Mesenchymal stem cell (in vitro differentiated cells and primary cell): Measurements from ENCODE around the gene CD300E.

ENCODE experiments used
- DNase-seq: peaks from one replicate; pipeline ENCODE4 v3.0.0-alpha.2; 2013
- H2AFZ ChIP-seq: one replicate; pipeline ENCODE4 v1.6.1; 2013; ENCODE audit warnings: low read depth, mild to moderate bottlenecking, control low read depth, inconsistent platforms, low read length, moderate library complexity
- H2AK5ac ChIP-seq: 2 replicates; pipeline ENCODE4 v1.6.1; 2013; ENCODE audit warnings: low read length, moderate library complexity, mild to moderate bottlenecking, inconsistent platforms; ENCODE audit not compliant: severe bottlenecking
- H2BK120ac ChIP-seq: one replicate; pipeline ENCODE4 v1.6.1; 2013; ENCODE audit warnings: low read depth, mild to moderate bottlenecking, inconsistent platforms, low read length, moderate library complexity
- H2BK12ac ChIP-seq, 2 experiments: one replicate each; pipeline ENCODE4 v1.6.1; 2013; ENCODE audit warnings: inconsistent platforms in 2 of 2, low read length in 2 of 2, mild to moderate bottlenecking in 2 of 2, moderate library complexity in 2 of 2, control low read depth in 1 of 2
- H2BK15ac ChIP-seq: one replicate; pipeline ENCODE4 v1.6.1; 2013; ENCODE audit warnings: mild to moderate bottlenecking, low read depth, inconsistent platforms; ENCODE audit not compliant: poor library complexity, severe bottlenecking
- H2BK5ac ChIP-seq: 2 replicates; pipeline ENCODE4 v1.6.1; 2013; ENCODE audit warnings: low read depth, mild to moderate bottlenecking, low read length, control low read depth, inconsistent platforms; ENCODE audit not compliant: poor library complexity, severe bottlenecking
- H3K14ac ChIP-seq, 2 experiments: one replicate each; pipeline ENCODE4 v1.6.1; 2013; ENCODE audit warnings: inconsistent platforms in 2 of 2, low read length in 2 of 2, control low read depth in 1 of 2, mild to moderate bottlenecking in 1 of 2, moderate library complexity in 1 of 2
- H3K18ac ChIP-seq, 2 experiments: one replicate each; pipeline ENCODE4 v1.6.1; 2013; ENCODE audit warnings: inconsistent platforms in 2 of 2, low read length in 2 of 2, control low read depth in 1 of 2, low read depth in 1 of 2, mild to moderate bottlenecking in 1 of 2
- H3K23ac ChIP-seq, 2 experiments: one replicate each; pipeline ENCODE4 v1.6.1; 2013; ENCODE audit warnings: inconsistent platforms in 2 of 2, low read length in 2 of 2, mild to moderate bottlenecking in 2 of 2, moderate library complexity in 2 of 2, control low read depth in 1 of 2
- H3K27ac ChIP-seq: 2 replicates; pipeline ENCODE4 v1.5.1; 2013; ENCODE audit warnings: mild to moderate bottlenecking, moderate library complexity, low read length, control low read depth, inconsistent platforms; ENCODE audit not compliant: poor library complexity, severe bottlenecking
- H3K27me3 ChIP-seq, 2 experiments: 2 replicates each; pipeline versions ENCODE4 v1.6.1 to v1.7.0; 2013; ENCODE audit warnings: low read length in 2 of 2, mild to moderate bottlenecking in 2 of 2, moderate library complexity in 2 of 2, control low read depth in 1 of 2, inconsistent platforms in 1 of 2; ENCODE audit not compliant: control insufficient read depth in 1 of 2, insufficient read depth in 1 of 2
- H3K36me3 ChIP-seq, 2 experiments: 2 replicates each; pipeline versions ENCODE4 v1.6.1 to v1.7.0; 2013; ENCODE audit warnings: low read length in 2 of 2, control low read depth in 1 of 2, inconsistent platforms in 1 of 2, low read depth in 1 of 2, mild to moderate bottlenecking in 1 of 2; ENCODE audit not compliant: insufficient read depth in 2 of 2, control insufficient read depth in 1 of 2
- H3K4ac ChIP-seq, 2 experiments: one replicate each; pipeline ENCODE4 v1.6.1; 2013; ENCODE audit warnings: inconsistent platforms in 2 of 2, low read length in 2 of 2, mild to moderate bottlenecking in 2 of 2, moderate library complexity in 2 of 2, control low read depth in 1 of 2, low read depth in 1 of 2
- H3K4me1 ChIP-seq: 2 replicates; pipeline ENCODE4 v1.6.1; 2013; ENCODE audit warnings: low read depth, low read length, control low read depth; ENCODE audit not compliant: control insufficient read depth, insufficient read depth
- H3K4me2 ChIP-seq: 2 replicates; pipeline ENCODE4 v1.6.1; 2013; ENCODE audit warnings: low read length, mild to moderate bottlenecking, inconsistent platforms; ENCODE audit not compliant: poor library complexity, severe bottlenecking
- H3K4me3 ChIP-seq, 2 experiments: 2 replicates each; pipeline versions ENCODE4 v1.5.1 to v1.7.0; 2013; ENCODE audit warnings: low read length in 2 of 2, mild to moderate bottlenecking in 2 of 2, control low read depth in 1 of 2, low read depth in 1 of 2; ENCODE audit not compliant: insufficient read depth in 1 of 2
- H3K79me1 ChIP-seq: replicated peaks from 2 replicates; pipeline ENCODE4 v1.6.1; 2013; ENCODE audit warnings: mild to moderate bottlenecking, control low read depth, low read length, inconsistent platforms; ENCODE audit not compliant: poor library complexity, severe bottlenecking
- H3K9ac ChIP-seq: 2 replicates; pipeline ENCODE4 v1.7.0; 2013; ENCODE audit warnings: mild to moderate bottlenecking, low read length, moderate library complexity
- H3K9me3 ChIP-seq: 2 replicates; pipeline ENCODE4 v1.7.0; 2013; ENCODE audit warnings: mild to moderate bottlenecking, low read length; ENCODE audit not compliant: control insufficient read depth
- H4K8ac ChIP-seq: one replicate; pipeline ENCODE4 v1.6.1; 2013; ENCODE audit warnings: inconsistent platforms, mild to moderate bottlenecking, low read length, moderate library complexity
- H4K91ac ChIP-seq: one replicate; pipeline ENCODE4 v1.6.1; 2013; ENCODE audit warnings: mild to moderate bottlenecking, low read length, inconsistent platforms
- WGBS: methylation state at CpG from one replicate; pipeline ENCODE4 v1.1.7; 2013; ENCODE audit warnings: mixed read lengths; 5-methylcytosine and 5-hydroxymethylcytosine counted together

CD300E gene

DNA sequence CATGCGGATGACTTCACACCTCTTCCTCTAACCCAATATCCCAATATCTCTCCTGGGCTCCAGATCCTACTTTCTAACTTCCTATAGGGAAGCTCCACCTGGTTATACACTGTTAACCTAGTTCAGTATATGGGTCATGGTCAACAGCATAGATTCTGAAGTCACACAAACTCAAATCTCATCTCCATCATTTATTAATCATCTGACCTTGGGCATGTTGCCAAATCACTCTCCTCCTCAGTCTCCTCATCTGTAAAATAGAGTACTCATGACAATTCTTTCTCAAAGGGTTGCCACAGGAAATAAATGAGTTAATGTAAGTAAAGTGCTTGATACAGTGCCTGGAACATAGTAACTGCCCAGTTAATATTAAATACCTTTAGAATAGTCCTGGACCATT is 593 bp upstream of the CD300E start:
- Histone ChIP-seq H3K27ac (no peak overlapping the region), H2BK5ac (no peak overlapping the region), H2AK5ac (no peak overlapping the region), H3K23ac (no peak overlapping the region), H3K36me3 (no peaks in the 10 kb centered on the region), H4K8ac (no peak overlapping the region), H3K14ac (no peak overlapping the region), H3K4ac (no peak overlapping the region), H3K27me3 (peaks cover 0 to 42% of the 10 kb centered on the region in 2 experiments), H3K4me2 (no peak overlapping the region), H3K9ac (no peak overlapping the region), H2BK120ac (no peak overlapping the region), H3K9me3 (no peaks in the 10 kb centered on the region), H3K4me3 (no peak overlapping the region), H2BK12ac (no peak overlapping the region), H3K79me1 (no peaks in the 10 kb centered on the region), H3K18ac (no peak overlapping the region), H2AFZ (no peak overlapping the region), H3K4me1 (no peaks in the 10 kb centered on the region), H4K91ac (no peak overlapping the region), H2BK15ac (no peak overlapping the region)
- no peak for DNase-seq
- 91% methylated on average over 1 of the region's 1 CpG for WGBS

DNA sequence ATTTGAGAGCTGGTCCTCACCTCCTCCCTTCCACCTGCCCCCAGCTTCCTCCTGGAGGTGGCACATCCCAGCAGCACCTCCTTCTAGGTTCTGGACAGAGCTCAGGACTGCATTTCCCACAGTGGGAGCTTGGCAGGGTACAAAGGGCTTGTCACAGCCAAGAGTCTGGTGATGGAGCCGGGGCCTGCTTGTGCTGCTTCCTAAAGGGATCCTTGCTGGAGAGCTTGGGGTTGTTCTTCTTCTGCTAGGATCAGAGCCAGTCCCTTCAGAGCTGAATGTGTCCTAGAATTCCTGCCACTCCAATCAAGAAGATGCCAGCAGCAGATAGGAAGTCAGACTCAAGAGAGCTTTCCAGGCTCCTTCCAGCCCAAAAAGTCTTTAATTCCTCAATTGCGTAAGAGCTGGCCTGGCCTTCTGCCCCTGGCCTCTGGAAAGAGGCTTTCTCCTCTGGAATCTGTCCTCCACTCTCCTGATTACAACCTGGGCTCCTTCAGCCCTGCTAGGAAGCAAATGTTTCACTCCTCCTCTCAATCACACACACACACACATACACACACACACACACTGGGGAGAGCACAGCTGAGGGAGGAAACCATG is 4.4 kb downstream of the CD300E start:
- 69% methylated on average over 2 of the region's 2 CpGs for WGBS
- no peak for DNase-seq
- no peaks in the 10 kb centered on the region for H3K9me3 ChIP-seq

DNA sequence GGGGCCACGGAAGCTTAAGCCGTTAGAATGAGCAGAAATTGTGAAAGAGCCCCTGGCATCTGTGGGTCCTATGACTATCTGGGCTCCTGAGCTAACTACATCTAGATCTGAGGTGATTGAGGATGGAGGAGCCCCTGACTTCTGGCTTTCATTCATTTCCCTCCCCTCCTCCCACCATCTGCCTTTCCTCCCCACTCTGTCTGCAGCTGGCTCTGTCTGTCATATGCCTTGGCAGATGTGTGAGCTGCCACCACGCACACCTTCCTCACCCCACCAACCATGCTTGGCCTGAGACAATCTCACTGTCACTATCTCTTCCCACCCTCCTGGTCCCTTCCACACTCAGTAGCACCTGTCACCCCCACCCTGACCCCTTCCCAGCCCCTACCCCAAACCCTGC is 5.1 kb downstream of the CD300E start:
- Histone ChIP-seq H2AK5ac (no peak overlapping the region), H3K36me3 (no peaks in the 10 kb centered on the region), H3K4me3 (no peak overlapping the region), H4K91ac (no peak overlapping the region), H3K4ac (no peak overlapping the region), H3K27me3 (peaks cover 7 to 73% of the 10 kb centered on the region in 2 experiments), H2BK120ac (no peak overlapping the region), H4K8ac (no peak overlapping the region), H2AFZ (no peak overlapping the region), H3K23ac (no peak overlapping the region), H3K27ac (no peak overlapping the region), H3K9ac (no peak overlapping the region), H3K4me2 (no peak overlapping the region), H3K79me1 (no peaks in the 10 kb centered on the region), H3K9me3 (no peaks in the 10 kb centered on the region), H2BK12ac (no peak overlapping the region), H2BK15ac (no peak overlapping the region), H3K4me1 (no peaks in the 10 kb centered on the region), H2BK5ac (no peak overlapping the region), H3K18ac (no peak overlapping the region), H3K14ac (no peak overlapping the region)
- 88% methylated on average over 3 of the region's 3 CpGs for WGBS
- DNase-seq: no peak

More for the DNA sequence above, 4.4 kb downstream of the CD300E start:
- no peak overlapping the region for H2BK15ac ChIP-seq
- H3K18ac ChIP-seq: no peak overlapping the region
- no peak overlapping the region for H3K23ac ChIP-seq
- H2AFZ ChIP-seq: no peak overlapping the region
- no peak overlapping the region for H3K4me3 ChIP-seq
- no peak overlapping the region for H3K4me2 ChIP-seq
- no peak overlapping the region for H4K91ac ChIP-seq
- no peak overlapping the region for H3K14ac ChIP-seq
- no peak overlapping the region for H3K9ac ChIP-seq
- no peak overlapping the region for H2BK12ac ChIP-seq
- no peak overlapping the region for H4K8ac ChIP-seq
- no peak overlapping the region for H2BK5ac ChIP-seq
- H2AK5ac ChIP-seq: no peak overlapping the region
- no peak overlapping the region for H2BK120ac ChIP-seq
- H3K4me1 ChIP-seq: no peaks in the 10 kb centered on the region
- H3K27me3 ChIP-seq: peaks cover 7 to 66% of the 10 kb centered on the region in 2 experiments
- H3K27ac ChIP-seq: no peak overlapping the region
- no peaks in the 10 kb centered on the region for H3K36me3 ChIP-seq
- H3K4ac ChIP-seq: no peak overlapping the region
- no peaks in the 10 kb centered on the region for H3K79me1 ChIP-seq

DNA sequence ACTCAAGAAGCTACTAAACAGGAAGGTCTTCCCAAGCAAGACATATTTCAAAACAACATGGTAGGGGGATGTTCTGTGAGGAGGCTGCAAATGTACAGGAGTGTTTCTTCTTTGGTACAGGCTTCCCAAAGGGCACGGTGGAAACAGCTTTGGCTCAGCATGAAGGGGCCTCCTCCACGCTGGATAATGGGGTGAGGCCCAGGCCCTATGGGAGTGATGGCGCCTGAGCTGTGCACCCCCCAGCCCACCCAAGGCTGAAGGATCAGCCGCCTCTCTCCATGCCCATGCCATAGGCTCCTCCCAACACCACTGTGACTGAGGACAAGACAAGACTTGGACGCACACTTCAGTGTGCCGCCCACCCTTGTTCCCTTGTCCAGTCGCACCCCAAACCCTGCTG is 6.8 kb downstream of the CD300E start:
- Histone ChIP-seq H3K27me3 (peaks cover 7 to 74% of the 10 kb centered on the region in 2 experiments), H3K4me1 (peaks cover 4% of the 10 kb centered on the region), H3K23ac (no peak overlapping the region), H2BK120ac (no peak overlapping the region), H3K14ac (no peak overlapping the region), H3K9me3 (no peaks in the 10 kb centered on the region), H4K8ac (no peak overlapping the region), H3K18ac (no peak overlapping the region), H3K27ac (no peak overlapping the region), H3K79me1 (no peaks in the 10 kb centered on the region), H3K4me2 (no peak overlapping the region), H3K4ac (no peak overlapping the region), H4K91ac (no peak overlapping the region), H2BK15ac (no peak overlapping the region), H3K36me3 (no peaks in the 10 kb centered on the region), H2BK5ac (no peak overlapping the region), H3K9ac (no peak overlapping the region), H2BK12ac (no peak overlapping the region), H3K4me3 (no peak overlapping the region), H2AFZ (no peak overlapping the region), H2AK5ac (no peak overlapping the region)
- no peak for DNase-seq
- 83% methylated on average over 7 of the region's 7 CpGs for WGBS
